Mesenchymal stem cell (in vitro differentiated cells and primary cell): ENCODE results near the gene ADAMTS18.
A peak's percentile ranks its signal among the peaks of the same experiment; 100 is the strongest.

Experiments used
- DNase-seq: peaks from one replicate; pipeline ENCODE4 v3.0.0-alpha.2; 2013
- H2AFZ ChIP-seq: one replicate; pipeline ENCODE4 v1.6.1; 2013; ENCODE audit warnings: low read depth, mild to moderate bottlenecking, control low read depth, inconsistent platforms, low read length, moderate library complexity
- H2AK5ac ChIP-seq: 2 replicates; pipeline ENCODE4 v1.6.1; 2013; ENCODE audit warnings: low read length, moderate library complexity, mild to moderate bottlenecking, inconsistent platforms; ENCODE audit not compliant: severe bottlenecking
- H2BK120ac ChIP-seq: one replicate; pipeline ENCODE4 v1.6.1; 2013; ENCODE audit warnings: low read depth, mild to moderate bottlenecking, inconsistent platforms, low read length, moderate library complexity
- H2BK12ac ChIP-seq, 2 experiments: one replicate each; pipeline ENCODE4 v1.6.1; 2013; ENCODE audit warnings: inconsistent platforms in 2 of 2, low read length in 2 of 2, mild to moderate bottlenecking in 2 of 2, moderate library complexity in 2 of 2, control low read depth in 1 of 2
- H2BK15ac ChIP-seq: one replicate; pipeline ENCODE4 v1.6.1; 2013; ENCODE audit warnings: mild to moderate bottlenecking, low read depth, inconsistent platforms; ENCODE audit not compliant: poor library complexity, severe bottlenecking
- H2BK5ac ChIP-seq: 2 replicates; pipeline ENCODE4 v1.6.1; 2013; ENCODE audit warnings: low read depth, mild to moderate bottlenecking, low read length, control low read depth, inconsistent platforms; ENCODE audit not compliant: poor library complexity, severe bottlenecking
- H3K14ac ChIP-seq, 2 experiments: one replicate each; pipeline ENCODE4 v1.6.1; 2013; ENCODE audit warnings: inconsistent platforms in 2 of 2, low read length in 2 of 2, control low read depth in 1 of 2, mild to moderate bottlenecking in 1 of 2, moderate library complexity in 1 of 2
- H3K18ac ChIP-seq, 2 experiments: one replicate each; pipeline ENCODE4 v1.6.1; 2013; ENCODE audit warnings: inconsistent platforms in 2 of 2, low read length in 2 of 2, control low read depth in 1 of 2, low read depth in 1 of 2, mild to moderate bottlenecking in 1 of 2
- H3K23ac ChIP-seq, 2 experiments: one replicate each; pipeline ENCODE4 v1.6.1; 2013; ENCODE audit warnings: inconsistent platforms in 2 of 2, low read length in 2 of 2, mild to moderate bottlenecking in 2 of 2, moderate library complexity in 2 of 2, control low read depth in 1 of 2
- H3K27ac ChIP-seq: 2 replicates; pipeline ENCODE4 v1.5.1; 2013; ENCODE audit warnings: mild to moderate bottlenecking, moderate library complexity, low read length, control low read depth, inconsistent platforms; ENCODE audit not compliant: poor library complexity, severe bottlenecking
- H3K27me3 ChIP-seq, 2 experiments: 2 replicates each; pipeline versions ENCODE4 v1.6.1 to v1.7.0; 2013; ENCODE audit warnings: low read length in 2 of 2, mild to moderate bottlenecking in 2 of 2, moderate library complexity in 2 of 2, control low read depth in 1 of 2, inconsistent platforms in 1 of 2; ENCODE audit not compliant: control insufficient read depth in 1 of 2, insufficient read depth in 1 of 2
- H3K36me3 ChIP-seq, 2 experiments: 2 replicates each; pipeline versions ENCODE4 v1.6.1 to v1.7.0; 2013; ENCODE audit warnings: low read length in 2 of 2, control low read depth in 1 of 2, inconsistent platforms in 1 of 2, low read depth in 1 of 2, mild to moderate bottlenecking in 1 of 2; ENCODE audit not compliant: insufficient read depth in 2 of 2, control insufficient read depth in 1 of 2
- H3K4ac ChIP-seq, 2 experiments: one replicate each; pipeline ENCODE4 v1.6.1; 2013; ENCODE audit warnings: inconsistent platforms in 2 of 2, low read length in 2 of 2, mild to moderate bottlenecking in 2 of 2, moderate library complexity in 2 of 2, control low read depth in 1 of 2, low read depth in 1 of 2
- H3K4me1 ChIP-seq: 2 replicates; pipeline ENCODE4 v1.6.1; 2013; ENCODE audit warnings: low read depth, low read length, control low read depth; ENCODE audit not compliant: control insufficient read depth, insufficient read depth
- H3K4me2 ChIP-seq: 2 replicates; pipeline ENCODE4 v1.6.1; 2013; ENCODE audit warnings: low read length, mild to moderate bottlenecking, inconsistent platforms; ENCODE audit not compliant: poor library complexity, severe bottlenecking
- H3K4me3 ChIP-seq, 2 experiments: 2 replicates each; pipeline versions ENCODE4 v1.5.1 to v1.7.0; 2013; ENCODE audit warnings: low read length in 2 of 2, mild to moderate bottlenecking in 2 of 2, control low read depth in 1 of 2, low read depth in 1 of 2; ENCODE audit not compliant: insufficient read depth in 1 of 2
- H3K79me1 ChIP-seq: replicated peaks from 2 replicates; pipeline ENCODE4 v1.6.1; 2013; ENCODE audit warnings: mild to moderate bottlenecking, control low read depth, low read length, inconsistent platforms; ENCODE audit not compliant: poor library complexity, severe bottlenecking
- H3K9ac ChIP-seq: 2 replicates; pipeline ENCODE4 v1.7.0; 2013; ENCODE audit warnings: mild to moderate bottlenecking, low read length, moderate library complexity
- H3K9me3 ChIP-seq: 2 replicates; pipeline ENCODE4 v1.7.0; 2013; ENCODE audit warnings: mild to moderate bottlenecking, low read length; ENCODE audit not compliant: control insufficient read depth
- H4K8ac ChIP-seq: one replicate; pipeline ENCODE4 v1.6.1; 2013; ENCODE audit warnings: inconsistent platforms, mild to moderate bottlenecking, low read length, moderate library complexity
- H4K91ac ChIP-seq: one replicate; pipeline ENCODE4 v1.6.1; 2013; ENCODE audit warnings: mild to moderate bottlenecking, low read length, inconsistent platforms
- WGBS: methylation state at CpG from one replicate; pipeline ENCODE4 v1.1.7; 2013; ENCODE audit warnings: mixed read lengths; 5-methylcytosine and 5-hydroxymethylcytosine counted together

Gene ADAMTS18

GRCh38 chr16:77306075-77306474 is 128.8 kb downstream of the ADAMTS18 start:
- Histone ChIP-seq H2BK120ac (no peak overlapping the region), H2BK12ac (no peak overlapping the region), H3K9me3 (no peaks in the 10 kb centered on the region), H3K36me3 (no peaks in the 10 kb centered on the region), H2BK5ac (no peak overlapping the region), H3K14ac (no peak overlapping the region), H2BK15ac (no peak overlapping the region), H3K27me3 (no peaks in the 10 kb centered on the region), H4K8ac (peak overlapping the region; percentile 19), H3K79me1 (no peaks in the 10 kb centered on the region), H3K9ac (no peak overlapping the region), H3K4me2 (no peak overlapping the region), H3K4ac (no peak overlapping the region), H2AFZ (no peak overlapping the region), H3K18ac (no peak overlapping the region), H3K4me3 (no peak overlapping the region), H4K91ac (no peak overlapping the region), H3K4me1 (peaks cover 4% of the 10 kb centered on the region), H3K27ac (no peak overlapping the region), H2AK5ac (no peak overlapping the region), H3K23ac (no peak overlapping the region)
- WGBS = 65% methylated on average over 2 of the region's 3 CpGs
- DNase-seq = no peak

DNA sequence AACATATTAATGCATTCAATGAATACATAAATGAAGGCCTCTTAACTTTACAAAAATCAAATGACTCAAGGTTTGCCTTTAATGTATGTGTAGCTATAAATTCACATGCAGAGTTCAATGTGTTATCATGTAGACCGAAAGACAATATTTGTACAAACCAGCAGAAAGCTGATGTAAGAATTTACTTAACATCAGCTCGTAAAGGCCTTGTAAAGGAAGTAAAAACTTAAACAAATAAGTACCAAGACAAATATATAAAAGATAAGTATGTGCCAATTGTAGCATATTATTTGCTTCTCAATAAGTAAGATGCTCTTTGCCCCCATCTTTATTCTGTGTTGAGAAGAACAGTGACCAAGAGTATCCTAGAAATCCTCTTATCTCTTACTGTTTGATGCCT is 130.0 kb downstream of the ADAMTS18 start:
- Histone ChIP-seq H3K18ac (no peak overlapping the region), H3K27ac (no peak overlapping the region), H4K91ac (no peak overlapping the region), H2BK5ac (no peak overlapping the region), H2BK120ac (no peak overlapping the region), H3K36me3 (no peaks in the 10 kb centered on the region), H3K4me3 (no peak overlapping the region), H3K23ac (no peak overlapping the region), H3K9ac (no peak overlapping the region), H3K4me1 (peaks cover 6% of the 10 kb centered on the region), H2AK5ac (no peak overlapping the region), H4K8ac (no peak overlapping the region), H3K79me1 (no peaks in the 10 kb centered on the region), H2BK15ac (no peak overlapping the region), H3K4me2 (no peak overlapping the region), H2BK12ac (no peak overlapping the region), H3K14ac (no peak overlapping the region), H3K9me3 (no peaks in the 10 kb centered on the region), H3K4ac (no peak overlapping the region), H2AFZ (no peak overlapping the region), H3K27me3 (no peaks in the 10 kb centered on the region)
- WGBS = no CpG with 5 or more reads among the region's 2 CpGs
- no peak for DNase-seq

DNA sequence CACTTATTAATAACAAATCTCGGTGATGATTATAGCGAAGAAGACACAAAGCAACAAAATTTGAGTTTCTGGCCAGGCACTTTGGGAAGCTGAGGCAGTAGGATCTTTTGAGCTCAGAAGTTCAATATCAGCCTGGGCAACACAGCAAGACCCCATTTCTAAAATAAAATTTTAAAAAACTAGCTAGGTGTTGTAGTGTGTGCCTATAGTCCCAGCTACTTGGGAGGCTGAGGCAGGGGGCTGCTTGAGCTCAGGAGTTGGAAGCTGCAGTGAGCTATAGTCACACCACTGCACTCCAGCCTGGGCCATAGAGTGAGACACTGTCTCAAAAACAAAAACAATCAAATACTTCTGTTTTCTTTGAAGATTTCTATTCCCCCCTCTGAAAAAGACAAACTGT is 130.7 kb downstream of the ADAMTS18 start:
- Histone ChIP-seq H3K14ac (no peak overlapping the region), H2AFZ (no peak overlapping the region), H3K79me1 (no peaks in the 10 kb centered on the region), H3K9me3 (no peaks in the 10 kb centered on the region), H4K91ac (no peak overlapping the region), H2BK120ac (no peak overlapping the region), H3K18ac (no peak overlapping the region), H3K4ac (no peak overlapping the region), H4K8ac (no peak overlapping the region), H3K23ac (no peak overlapping the region), H3K4me2 (no peak overlapping the region), H3K36me3 (no peaks in the 10 kb centered on the region), H3K27ac (no peak overlapping the region), H2BK15ac (no peak overlapping the region), H3K27me3 (no peaks in the 10 kb centered on the region), H2BK12ac (no peak overlapping the region), H3K4me1 (peaks cover 6% of the 10 kb centered on the region), H3K9ac (no peak overlapping the region), H3K4me3 (no peak overlapping the region), H2BK5ac (no peak overlapping the region), H2AK5ac (no peak overlapping the region)
- WGBS = 100% methylated on average over 2 of the region's 2 CpGs
- no peak for DNase-seq

GRCh38 chr16:77302674-77303073 is 132.2 kb downstream of the ADAMTS18 start:
- Histone ChIP-seq H3K4me2 (no peak overlapping the region), H3K23ac (no peak overlapping the region), H3K27me3 (no peaks in the 10 kb centered on the region), H3K36me3 (no peaks in the 10 kb centered on the region), H4K91ac (no peak overlapping the region), H3K9me3 (no peaks in the 10 kb centered on the region), H3K4me1 (peaks cover 7% of the 10 kb centered on the region), H2BK5ac (no peak overlapping the region), H2BK12ac (no peak overlapping the region), H2BK15ac (no peak overlapping the region), H2BK120ac (no peak overlapping the region), H3K14ac (no peak overlapping the region), H3K18ac (no peak overlapping the region), H3K79me1 (no peaks in the 10 kb centered on the region), H3K9ac (no peak overlapping the region), H3K4me3 (no peak overlapping the region), H2AK5ac (no peak overlapping the region), H4K8ac (no peak overlapping the region), H3K27ac (no peak overlapping the region), H2AFZ (no peak overlapping the region), H3K4ac (no peak overlapping the region)
- DNase-seq = no peak
- 95% methylated on average over 1 of the region's 1 CpG for WGBS
